OCI-LY1 (cell line): ENCODE data around the gene PRKACA.

Experiments used
- CTCF ChIP-seq: fragments of 200-600 bp; sonication (generic), shearing (Covaris generic); IDR thresholded peaks from 2 replicates; pipeline ENCODE4 v1.5.1; 2017; ENCODE audit warnings: mild to moderate bottlenecking, antibody characterized with exemption, low read length, moderate library complexity, mixed read lengths
- EZH2 ChIP-seq: fragments of 200-600 bp; sonication (generic), shearing (Covaris generic); IDR thresholded peaks from 2 replicates; pipeline ENCODE4 v1.8.0; 2017; ENCODE audit warnings: borderline replicate concordance, mixed run types, mild to moderate bottlenecking, antibody characterized with exemption, low read length, moderate library complexity, mixed read lengths

- TF ChIP-seq CTCF (no peak), EZH2 (no peak)
These were observed 16.5 kb downstream of the PRKACA start for GRCh38 chr19:14101003-14101545.
